ENCODE data around the gene OBSCN. TPM values are rescaled to one million over a fixed set of nuclear protein-coding genes. Genes with fewer than 3 reads are reported as not detected.
"Not testable (repeated sequence)": the region's sequence is repeated elsewhere in the genome, so short reads cannot be mapped to it uniquely, and the experiment has no call there.

The OBSCN gene
- total RNA-seq, 1 donor from 2014 or later: 28.6 TPM

DNA sequence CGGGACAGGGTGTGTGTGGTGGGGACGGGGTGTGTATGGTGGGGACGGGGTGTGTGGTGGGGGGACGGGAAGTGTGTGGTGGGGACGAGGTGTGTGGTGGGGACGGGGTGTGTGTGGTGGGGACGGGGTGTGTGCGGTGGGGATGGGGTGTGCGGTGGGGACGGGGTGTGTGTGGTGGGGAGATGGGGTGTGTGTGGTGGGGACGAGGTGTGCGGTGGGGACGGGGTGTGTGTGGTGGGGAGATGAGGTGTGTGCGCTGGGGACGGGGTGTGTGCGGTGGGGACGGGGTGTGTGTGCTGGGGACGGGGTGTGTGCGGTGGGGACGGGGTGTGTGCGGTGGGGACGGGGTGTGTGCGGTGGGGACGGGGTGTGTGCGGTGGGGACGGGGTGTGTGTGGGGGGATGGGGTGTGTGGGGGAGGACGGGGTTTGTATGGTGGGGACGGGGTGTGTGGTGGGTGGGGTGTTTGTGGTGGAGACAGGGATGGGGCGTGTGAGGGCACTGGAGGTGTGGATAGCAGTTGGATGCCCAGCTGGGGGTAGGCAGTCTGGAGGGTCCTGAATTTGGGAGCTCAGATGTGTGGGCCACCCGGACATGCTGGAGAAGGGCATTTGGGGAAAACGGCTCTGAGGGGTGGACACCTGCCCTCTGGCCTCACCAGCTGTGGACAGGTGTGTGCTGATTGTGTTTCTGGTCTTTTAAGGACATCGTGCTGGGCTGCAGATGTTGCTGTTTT, 25.4 kb upstream of the OBSCN start:
- TF ChIP-seq, protein P1, sequence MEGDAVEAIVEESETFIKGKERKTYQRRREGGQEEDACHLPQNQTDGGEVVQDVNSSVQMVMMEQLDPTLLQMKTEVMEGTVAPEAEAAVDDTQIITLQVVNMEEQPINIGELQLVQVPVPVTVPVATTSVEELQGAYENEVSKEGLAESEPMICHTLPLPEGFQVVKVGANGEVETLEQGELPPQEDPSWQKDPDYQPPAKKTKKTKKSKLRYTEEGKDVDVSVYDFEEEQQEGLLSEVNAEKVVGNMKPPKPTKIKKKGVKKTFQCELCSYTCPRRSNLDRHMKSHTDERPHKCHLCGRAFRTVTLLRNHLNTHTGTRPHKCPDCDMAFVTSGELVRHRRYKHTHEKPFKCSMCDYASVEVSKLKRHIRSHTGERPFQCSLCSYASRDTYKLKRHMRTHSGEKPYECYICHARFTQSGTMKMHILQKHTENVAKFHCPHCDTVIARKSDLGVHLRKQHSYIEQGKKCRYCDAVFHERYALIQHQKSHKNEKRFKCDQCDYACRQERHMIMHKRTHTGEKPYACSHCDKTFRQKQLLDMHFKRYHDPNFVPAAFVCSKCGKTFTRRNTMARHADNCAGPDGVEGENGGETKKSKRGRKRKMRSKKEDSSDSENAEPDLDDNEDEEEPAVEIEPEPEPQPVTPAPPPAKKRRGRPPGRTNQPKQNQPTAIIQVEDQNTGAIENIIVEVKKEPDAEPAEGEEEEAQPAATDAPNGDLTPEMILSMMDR (IDR thresholded peaks at IDR 0.05): no peak
- Histone ChIP-seq H3K4me3 (no peak overlapping the region), H3K36me3 (no peaks in the 10 kb centered on the region), H3K27me3 (no peaks in the 10 kb centered on the region), H3K27ac (no peak overlapping the region), H3K9me3 (no peaks in the 10 kb centered on the region), H3K4me1 (no peaks in the 10 kb centered on the region)
- intact Hi-C loops (cut with DNase I): no loop called here
- no peak for DNase-seq (ENCODE audit: low spot score in 2 of 2)

- Histone ChIP-seq H3K27me3 (no peaks in the 10 kb centered on the region), H3K9me3 (peaks cover 0 to 9% of the 10 kb centered on the region in 2 donors), H3K27ac (no peak overlapping the region), H3K4me1 (no peaks in the 10 kb centered on the region), H3K36me3 (no peaks in the 10 kb centered on the region), H3K4me3 (no peak overlapping the region)
- intact Hi-C loops (cut with DNase I): no loop called here
- TF ChIP-seq, protein P1 (IDR thresholded peaks at IDR 0.05): no peak
- no peak for DNase-seq (ENCODE audit: low spot score in 2 of 2)
Observed at GRCh38 chr1:228184152-228184551, 23.7 kb upstream of the OBSCN start.

GRCh38 chr1:228185641-228185965, 22.2 kb upstream of the OBSCN start:
- Histone ChIP-seq H3K4me1 (no peaks in the 10 kb centered on the region), H3K36me3 (no peaks in the 10 kb centered on the region), H3K27ac (no peak overlapping the region), H3K4me3 (no peak overlapping the region), H3K9me3 (peaks cover 0 to 9% of the 10 kb centered on the region in 2 donors), H3K27me3 (no peaks in the 10 kb centered on the region)
- intact Hi-C loops (cut with DNase I): no loop called here
- TF ChIP-seq, protein P1 (IDR thresholded peaks at IDR 0.05): no peak
- no peak for DNase-seq (ENCODE audit: low spot score in 2 of 2)

DNA sequence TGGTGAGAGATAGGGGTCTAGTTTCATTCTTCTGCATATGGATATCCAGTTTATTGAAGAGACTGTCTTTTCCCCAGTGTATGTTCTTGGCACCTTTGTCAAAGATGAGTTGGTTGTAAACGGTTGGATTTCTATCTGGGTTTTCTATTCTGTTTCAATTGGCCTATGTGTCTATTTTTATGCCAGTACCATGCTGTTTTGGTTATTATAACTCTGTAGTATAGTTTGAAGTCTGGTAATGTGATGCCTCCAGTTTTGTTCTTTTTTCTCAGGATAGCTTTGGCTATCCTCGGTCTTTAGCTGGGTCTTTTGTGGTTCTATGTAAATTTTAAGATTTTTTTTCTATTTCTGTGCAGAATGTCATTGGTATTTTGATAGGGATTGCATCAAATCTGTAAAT, 19.6 kb upstream of the OBSCN start:
- H3K4me3 ChIP-seq; H3K36me3 ChIP-seq; intact Hi-C loops (cut with DNase I); H3K4me1 ChIP-seq; H3K9me3 ChIP-seq; DNase-seq (ENCODE audit: low spot score in 2 of 2); H3K27me3 ChIP-seq; H3K27ac ChIP-seq: not testable (repeated sequence)

- H3K36me3 ChIP-seq: no peaks in the 10 kb centered on the region
- no peak overlapping the region for H3K4me3 ChIP-seq
- TF ChIP-seq, protein P1 (IDR thresholded peaks at IDR 0.05): no peak
- DNase-seq (ENCODE audit: low spot score in 2 of 2): no peak
- intact Hi-C loops (cut with DNase I): no loop called here
- H3K27ac ChIP-seq: no peak overlapping the region
- H3K27me3 ChIP-seq: no peaks in the 10 kb centered on the region
- H3K9me3 ChIP-seq: peaks cover 0 to 9% of the 10 kb centered on the region in 2 donors
- H3K4me1 ChIP-seq: no peaks in the 10 kb centered on the region
Observed at GRCh38 chr1:228190182-228190581, 17.7 kb upstream of the OBSCN start.

DNA sequence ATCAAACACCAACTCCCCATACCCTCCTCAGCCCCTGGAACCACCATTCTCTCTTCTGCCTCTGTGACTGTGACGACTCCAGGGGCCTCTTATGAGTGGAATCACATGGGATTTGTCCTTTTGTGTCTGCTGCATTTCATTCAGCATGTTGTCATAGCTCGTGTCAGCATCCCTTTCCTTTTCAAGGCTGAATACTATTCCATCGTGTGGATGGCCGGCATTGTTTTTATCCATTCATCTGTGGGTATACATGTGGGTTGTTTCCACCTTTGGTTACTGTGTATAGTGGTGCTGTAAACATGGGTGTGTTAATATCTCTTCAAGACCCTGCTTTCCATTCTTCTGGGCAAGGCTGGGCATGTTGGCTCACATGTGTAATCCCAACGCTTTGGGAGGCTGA, 17.1 kb upstream of the OBSCN start:
- no peak overlapping the region for H3K4me3 ChIP-seq
- DNase-seq (ENCODE audit: low spot score in 2 of 2): no peak
- intact Hi-C loops (cut with DNase I): no loop called here
- TF ChIP-seq, protein P1 (IDR thresholded peaks at IDR 0.05): no peak
- H3K9me3 ChIP-seq: peaks cover 0 to 9% of the 10 kb centered on the region in 2 donors
- H3K27me3 ChIP-seq: no peaks in the 10 kb centered on the region
- H3K36me3 ChIP-seq: no peaks in the 10 kb centered on the region
- H3K27ac ChIP-seq: no peak overlapping the region
- no peaks in the 10 kb centered on the region for H3K4me1 ChIP-seq
